ENCODE results near the gene CELF2. TPM values are rescaled to one million over a fixed set of nuclear protein-coding genes. Genes with fewer than 3 reads are reported as not detected.
"Not testable (repeated sequence)": the region's sequence is repeated elsewhere in the genome, so short reads cannot be mapped to it uniquely, and the experiment has no call there.

Gene CELF2
- total RNA-seq, 1 donor from 2014 or later, result 89.2 TPM

DNA sequence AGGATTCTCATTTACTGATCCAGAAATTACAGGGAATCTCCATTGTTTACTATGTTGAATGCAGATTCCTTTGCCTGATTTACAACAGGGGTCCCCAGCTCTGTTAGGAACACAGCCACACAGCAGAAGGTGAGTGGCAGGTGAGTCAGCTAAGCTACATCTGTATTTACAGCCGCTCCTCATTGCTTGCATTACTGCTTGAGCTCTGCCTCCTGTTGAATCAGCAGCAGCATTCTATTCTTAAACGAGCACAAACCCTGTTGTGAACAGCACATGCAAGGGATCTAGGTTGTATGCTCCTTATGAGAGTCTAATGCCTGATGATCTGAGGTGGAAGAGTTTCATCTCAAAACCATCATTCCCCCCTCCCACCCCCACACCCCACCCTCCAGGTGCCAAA is 23.3 kb upstream of the CELF2 start:
- ChIA-PET POLR2A (no interaction called here), CTCF (no interaction called here)
- DNase-seq, result no peak
- intact Hi-C loops (cut with micrococcal nuclease), result no loop called here
- Mint-ChIP-seq H3K4me1 (no peaks in the 10 kb centered on the region), H3K27me3 (peaks cover 25% of the 10 kb centered on the region), H3K9me3 (peaks cover 7% of the 10 kb centered on the region), H3K4me3 (no peak overlapping the region), H3K36me3 (ENCODE audit: low read depth) (no peaks in the 10 kb centered on the region), H3K27ac (no peak overlapping the region)
- TF ChIP-seq, protein P1, sequence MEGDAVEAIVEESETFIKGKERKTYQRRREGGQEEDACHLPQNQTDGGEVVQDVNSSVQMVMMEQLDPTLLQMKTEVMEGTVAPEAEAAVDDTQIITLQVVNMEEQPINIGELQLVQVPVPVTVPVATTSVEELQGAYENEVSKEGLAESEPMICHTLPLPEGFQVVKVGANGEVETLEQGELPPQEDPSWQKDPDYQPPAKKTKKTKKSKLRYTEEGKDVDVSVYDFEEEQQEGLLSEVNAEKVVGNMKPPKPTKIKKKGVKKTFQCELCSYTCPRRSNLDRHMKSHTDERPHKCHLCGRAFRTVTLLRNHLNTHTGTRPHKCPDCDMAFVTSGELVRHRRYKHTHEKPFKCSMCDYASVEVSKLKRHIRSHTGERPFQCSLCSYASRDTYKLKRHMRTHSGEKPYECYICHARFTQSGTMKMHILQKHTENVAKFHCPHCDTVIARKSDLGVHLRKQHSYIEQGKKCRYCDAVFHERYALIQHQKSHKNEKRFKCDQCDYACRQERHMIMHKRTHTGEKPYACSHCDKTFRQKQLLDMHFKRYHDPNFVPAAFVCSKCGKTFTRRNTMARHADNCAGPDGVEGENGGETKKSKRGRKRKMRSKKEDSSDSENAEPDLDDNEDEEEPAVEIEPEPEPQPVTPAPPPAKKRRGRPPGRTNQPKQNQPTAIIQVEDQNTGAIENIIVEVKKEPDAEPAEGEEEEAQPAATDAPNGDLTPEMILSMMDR (IDR thresholded peaks at IDR 0.05), result no peak
- no peak for ATAC-seq (ENCODE audit: low read depth)

DNA sequence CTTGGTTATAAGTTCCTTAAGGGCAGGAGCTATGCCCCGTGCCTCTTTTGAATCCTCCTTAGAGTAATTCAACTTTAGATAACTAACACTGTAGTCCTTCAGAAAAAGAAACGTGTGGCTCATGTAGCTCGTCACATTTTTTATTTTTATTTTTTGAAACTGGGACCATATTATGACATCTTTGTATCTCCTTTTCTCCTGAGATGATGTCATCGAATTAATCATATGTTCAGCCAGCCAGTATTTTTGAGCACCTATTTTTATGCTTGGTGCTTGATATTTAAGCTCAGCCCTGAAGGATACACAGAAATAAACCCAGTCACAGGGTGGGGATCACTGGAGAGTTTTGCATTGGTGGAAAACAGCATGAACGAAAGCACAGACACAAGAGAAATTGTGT is 22.6 kb upstream of the CELF2 start:
- Mint-ChIP-seq H3K36me3 (ENCODE audit: low read depth) (no peaks in the 10 kb centered on the region), H3K27ac (no peak overlapping the region), H3K4me1 (no peaks in the 10 kb centered on the region), H3K9me3 (peaks cover 7% of the 10 kb centered on the region), H3K4me3 (no peak overlapping the region), H3K27me3 (peaks cover 25% of the 10 kb centered on the region)
- TF ChIP-seq, protein P1 (IDR thresholded peaks at IDR 0.05), result no peak
- DNase-seq, result no peak
- POLR2A ChIA-PET, result no interaction called here
- intact Hi-C loops (cut with micrococcal nuclease), result no loop called here
- ATAC-seq (ENCODE audit: low read depth), result no peak
- CTCF ChIA-PET, result no interaction called here

DNA sequence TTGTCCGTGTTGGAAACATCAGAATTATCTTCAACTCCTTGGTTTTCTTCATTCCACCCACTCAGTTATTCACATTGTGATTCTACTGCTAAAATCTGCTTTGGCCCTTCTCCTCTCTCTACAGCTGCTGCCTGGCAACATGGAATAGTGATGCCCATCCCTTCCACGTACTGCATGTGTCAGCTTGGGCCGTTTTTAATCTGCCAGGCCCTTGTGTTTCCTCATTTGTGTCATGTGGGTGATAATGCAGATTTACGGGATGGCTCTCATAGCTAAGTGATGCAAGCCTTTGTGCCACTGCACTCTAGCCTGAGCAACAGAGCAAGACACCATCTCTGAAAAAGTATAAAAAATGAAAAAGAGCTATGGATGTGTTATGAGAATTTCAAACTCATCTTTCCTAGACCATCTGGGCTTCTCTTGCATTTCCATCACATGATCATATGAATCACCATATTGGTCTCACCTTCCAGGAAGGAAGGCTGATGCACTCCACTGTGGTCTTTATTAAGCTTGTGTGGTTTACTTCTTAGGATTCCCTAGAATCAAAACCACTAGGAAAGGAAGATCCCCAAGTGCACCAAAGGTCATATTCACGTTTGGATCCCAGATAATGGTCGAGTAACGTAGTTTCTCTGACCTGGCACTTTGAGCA is 20.6 kb upstream of the CELF2 start:
- TF ChIP-seq, protein P1 (IDR thresholded peaks at IDR 0.05), result no peak
- ATAC-seq (ENCODE audit: low read depth) (no peak), DNase-seq (no peak)
- Mint-ChIP-seq H3K4me1 (no peaks in the 10 kb centered on the region), H3K27me3 (peaks cover 25% of the 10 kb centered on the region), H3K27ac (no peak overlapping the region), H3K36me3 (ENCODE audit: low read depth) (no peaks in the 10 kb centered on the region), H3K9me3 (peaks cover 7% of the 10 kb centered on the region), H3K4me3 (no peak overlapping the region)
- ChIA-PET POLR2A (no interaction called here), CTCF (no interaction called here)
- intact Hi-C loops (cut with micrococcal nuclease), result no loop called here

DNA sequence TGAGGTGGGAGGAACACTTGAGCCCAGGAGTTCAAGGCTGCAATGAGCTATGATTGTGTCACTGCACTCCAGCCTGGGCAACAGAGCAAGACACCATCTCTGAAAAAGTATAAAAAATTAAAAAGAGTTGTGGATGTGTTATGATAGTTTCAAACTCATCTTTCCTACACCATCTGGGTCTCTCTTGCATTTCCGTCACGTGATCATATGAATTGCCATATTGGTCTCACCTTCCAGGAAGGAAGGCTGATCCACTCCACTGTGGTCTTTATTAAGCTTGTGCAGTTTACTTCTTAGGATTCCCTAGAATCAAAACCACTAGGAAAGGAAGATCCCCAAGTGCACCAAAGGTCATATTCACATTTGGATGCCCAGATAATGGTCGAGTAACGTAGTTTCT is 18.2 kb upstream of the CELF2 start:
- intact Hi-C loops (cut with micrococcal nuclease); H3K9me3 Mint-ChIP-seq; POLR2A ChIA-PET; H3K4me1 Mint-ChIP-seq; H3K4me3 Mint-ChIP-seq; ATAC-seq (ENCODE audit: low read depth); H3K36me3 Mint-ChIP-seq (ENCODE audit: low read depth); H3K27ac Mint-ChIP-seq; CTCF ChIA-PET; DNase-seq: not testable (repeated sequence)
- peaks cover 14% of the 10 kb centered on the region for H3K27me3 Mint-ChIP-seq

DNA sequence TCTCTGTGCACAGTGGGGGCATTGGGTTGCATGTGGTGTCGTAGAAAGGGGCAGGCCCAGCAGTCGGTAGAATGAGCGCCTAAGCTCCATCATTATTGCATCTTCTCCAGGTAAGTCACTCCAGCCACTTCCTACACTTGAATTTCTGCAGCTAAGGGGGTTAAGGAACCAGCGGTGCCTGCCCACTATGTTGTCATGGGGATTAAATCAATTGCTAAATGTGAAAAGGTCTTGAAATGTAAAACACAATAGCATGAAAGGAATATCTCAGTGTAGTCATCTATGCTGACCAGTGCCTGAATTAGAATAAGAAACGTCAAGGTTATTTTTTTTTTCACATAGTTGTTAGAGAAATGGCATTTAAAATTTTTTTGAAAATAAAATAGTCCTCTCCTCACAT is 15.2 kb upstream of the CELF2 start:
- ChIA-PET CTCF (no interaction called here), POLR2A (no interaction called here)
- peaks cover 21% of the 10 kb centered on the region for H3K27me3 Mint-ChIP-seq
- DNase-seq, result no peak
- no peak overlapping the region for H3K27ac Mint-ChIP-seq
- intact Hi-C loops (cut with micrococcal nuclease), result no loop called here
- ATAC-seq (ENCODE audit: low read depth), result no peak
- H3K36me3 Mint-ChIP-seq (ENCODE audit: low read depth), result no peaks in the 10 kb centered on the region
- TF ChIP-seq, protein P1 (IDR thresholded peaks at IDR 0.05), result no peak
- no peaks in the 10 kb centered on the region for H3K4me1 Mint-ChIP-seq
- no peak overlapping the region for H3K4me3 Mint-ChIP-seq
- no peaks in the 10 kb centered on the region for H3K9me3 Mint-ChIP-seq

DNA sequence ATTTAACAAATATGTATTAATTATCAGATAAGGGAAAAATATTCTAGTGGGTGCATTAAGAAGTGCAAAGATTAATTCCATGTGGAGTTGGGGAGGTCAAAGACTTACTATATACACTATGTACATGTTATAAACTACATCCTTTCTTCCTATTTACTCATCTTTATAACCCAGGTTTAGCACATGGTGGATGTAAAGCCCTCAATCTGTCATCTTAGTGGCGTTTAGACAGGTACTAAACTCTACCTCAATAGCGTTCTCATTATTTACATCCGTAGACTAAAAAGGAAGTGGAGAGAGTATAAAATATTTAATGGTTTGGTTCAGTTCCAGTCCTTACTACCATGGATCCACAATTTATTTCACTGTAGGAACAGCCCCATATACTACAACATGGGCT is 14.8 kb upstream of the CELF2 start:
- intact Hi-C loops (cut with micrococcal nuclease), result no loop called here

More for the DNA sequence above, 14.8 kb upstream of the CELF2 start:
- no peak for DNase-seq
- Mint-ChIP-seq H3K36me3 (ENCODE audit: low read depth) (no peaks in the 10 kb centered on the region), H3K27ac (no peak overlapping the region), H3K9me3 (no peaks in the 10 kb centered on the region), H3K4me1 (no peaks in the 10 kb centered on the region), H3K27me3 (peaks cover 21% of the 10 kb centered on the region), H3K4me3 (no peak overlapping the region)
- ChIA-PET CTCF (no interaction called here), POLR2A (no interaction called here)
- ATAC-seq (ENCODE audit: low read depth), result no peak
- TF ChIP-seq, protein P1 (IDR thresholded peaks at IDR 0.05), result no peak
